Memory B cell (primary cell): ENCODE measurements around the gene ERGIC3.

ENCODE experiments used
- ATAC-seq: fragments of 150-1000 bp; cut with Tn5 transposase; 2 replicates; pipeline ENCODE4 v1.10.0; 2021; ENCODE audit warnings: low read depth, mild to moderate bottlenecking, moderate library complexity
- DNase-seq, 2 donors: peaks; one replicate each; pipeline ENCODE4 v3.0.0; 2022; ENCODE audit warnings: low spot score in 2 of 2
- H3K27ac Mint-ChIP-seq: one replicate; pipeline ENCODE4 v1.8.0; 2022; ENCODE audit warnings: mild to moderate bottlenecking, moderate library complexity, mixed read lengths
- H3K27me3 Mint-ChIP-seq: one replicate; pipeline ENCODE4 v1.8.0; 2022; ENCODE audit warnings: mixed read lengths
- H3K36me3 Mint-ChIP-seq: one replicate; pipeline ENCODE4 v1.8.0; 2022; ENCODE audit warnings: mild to moderate bottlenecking, mixed read lengths
- H3K4me1 Mint-ChIP-seq: one replicate; pipeline ENCODE4 v1.8.0; 2022; ENCODE audit warnings: mixed read lengths
- H3K4me3 Mint-ChIP-seq: one replicate; pipeline ENCODE4 v1.8.0; 2022; ENCODE audit warnings: mild to moderate bottlenecking, moderate library complexity, mixed read lengths
- H3K9me3 Mint-ChIP-seq: one replicate; pipeline ENCODE4 v1.8.0; 2022; ENCODE audit warnings: mixed read lengths

ERGIC3 gene

GRCh38 chr20:35541783-35542662, at the start of gene ERGIC3:
Gene ERGIC3 (plus strand): TSS chr20:35542078. CDS start chr20:35542098, 20 bp downstream.
- Mint-ChIP-seq H3K27me3 (no peaks in the 10 kb centered on the region), H3K36me3 (peaks cover 4% of the 10 kb centered on the region), H3K4me3 (peak within 1 kb of the TSS; percentile 91), H3K4me1 (peaks cover 4% of the 10 kb centered on the region), H3K9me3 (no peaks in the 10 kb centered on the region), H3K27ac (peak within 1 kb of the TSS; percentile 71)
- ATAC-seq (peak; percentile 93), DNase-seq (peak; percentile 95 to 97)

- no peaks in the 10 kb centered on the region for H3K9me3 Mint-ChIP-seq
- peaks cover 30% of the 10 kb centered on the region for H3K36me3 Mint-ChIP-seq
- H3K4me1 Mint-ChIP-seq = peaks cover 39% of the 10 kb centered on the region
- no peak for DNase-seq
- ATAC-seq = no peak
- peak overlapping the region; percentile 62 for H3K27ac Mint-ChIP-seq
- peak overlapping the region; percentile 96 for H3K4me3 Mint-ChIP-seq
- no peaks in the 10 kb centered on the region for H3K27me3 Mint-ChIP-seq
Observed at GRCh38 chr20:35492352-35492751, 49.5 kb upstream of the ERGIC3 start.

GRCh38 chr20:35496481-35496880, 45.4 kb upstream of the ERGIC3 start:
- H3K9me3 Mint-ChIP-seq = no peaks in the 10 kb centered on the region
- no peak overlapping the region for H3K4me3 Mint-ChIP-seq
- H3K36me3 Mint-ChIP-seq = peaks cover 41% of the 10 kb centered on the region
- H3K27ac Mint-ChIP-seq = no peak overlapping the region
- H3K27me3 Mint-ChIP-seq = no peaks in the 10 kb centered on the region
- DNase-seq = no peak
- H3K4me1 Mint-ChIP-seq = peaks cover 27% of the 10 kb centered on the region
- ATAC-seq = no peak

GRCh38 chr20:35497320-35497719, 44.6 kb upstream of the ERGIC3 start:
- DNase-seq (no peak), ATAC-seq (no peak)
- H3K27me3 Mint-ChIP-seq = no peaks in the 10 kb centered on the region
- H3K4me1 Mint-ChIP-seq = peaks cover 29% of the 10 kb centered on the region
- H3K27ac Mint-ChIP-seq = no peak overlapping the region
- no peak overlapping the region for H3K4me3 Mint-ChIP-seq
- peaks cover 44% of the 10 kb centered on the region for H3K36me3 Mint-ChIP-seq
- no peaks in the 10 kb centered on the region for H3K9me3 Mint-ChIP-seq

GRCh38 chr20:35497780-35498189, 44.1 kb upstream of the ERGIC3 start:
- H3K4me1 Mint-ChIP-seq = peaks cover 31% of the 10 kb centered on the region

GRCh38 chr20:35499271-35499670, 42.6 kb upstream of the ERGIC3 start:
- H3K27me3 Mint-ChIP-seq = no peaks in the 10 kb centered on the region
- no peak overlapping the region for H3K4me3 Mint-ChIP-seq
- DNase-seq (no peak), ATAC-seq (no peak)
- peak overlapping the region; percentile 43 for H3K27ac Mint-ChIP-seq
- H3K4me1 Mint-ChIP-seq = peaks cover 39% of the 10 kb centered on the region
- no peaks in the 10 kb centered on the region for H3K9me3 Mint-ChIP-seq
- H3K36me3 Mint-ChIP-seq = peaks cover 55% of the 10 kb centered on the region

More at GRCh38 chr20:35497780-35498189, 44.1 kb upstream of the ERGIC3 start:
- Mint-ChIP-seq H3K27me3 (no peaks in the 10 kb centered on the region), H3K36me3 (peaks cover 47% of the 10 kb centered on the region), H3K27ac (no peak overlapping the region), H3K4me3 (no peak overlapping the region), H3K9me3 (no peaks in the 10 kb centered on the region)
- ATAC-seq = no peak
- DNase-seq = no peak

- H3K27ac Mint-ChIP-seq = peak overlapping the region; percentile 40
- peaks cover 49% of the 10 kb centered on the region for H3K36me3 Mint-ChIP-seq
- DNase-seq (peak; percentile 58 to 68), ATAC-seq (peak; percentile 97)
- H3K4me1 Mint-ChIP-seq = peaks cover 53% of the 10 kb centered on the region
- H3K4me3 Mint-ChIP-seq = peak overlapping the region; percentile 66
- no peaks in the 10 kb centered on the region for H3K9me3 Mint-ChIP-seq
- H3K27me3 Mint-ChIP-seq = no peaks in the 10 kb centered on the region
Observed at GRCh38 chr20:35502352-35502751, 39.5 kb upstream of the ERGIC3 start.

GRCh38 chr20:35503281-35503680, 38.6 kb upstream of the ERGIC3 start:
- Mint-ChIP-seq H3K36me3 (peaks cover 48% of the 10 kb centered on the region), H3K4me3 (no peak overlapping the region), H3K9me3 (no peaks in the 10 kb centered on the region), H3K4me1 (peaks cover 58% of the 10 kb centered on the region), H3K27ac (peak overlapping the region; percentile 40), H3K27me3 (no peaks in the 10 kb centered on the region)
- ATAC-seq = no peak
- DNase-seq = no peak

GRCh38 chr20:35503841-35504561, 37.9 kb upstream of the ERGIC3 start:
- H3K36me3 Mint-ChIP-seq = peaks cover 51% of the 10 kb centered on the region
- H3K4me3 Mint-ChIP-seq = no peak overlapping the region
- DNase-seq (no peak), ATAC-seq (no peak)
- H3K9me3 Mint-ChIP-seq = no peaks in the 10 kb centered on the region
- peaks cover 64% of the 10 kb centered on the region for H3K4me1 Mint-ChIP-seq
- H3K27ac Mint-ChIP-seq = peak overlapping the region; percentile 54
- H3K27me3 Mint-ChIP-seq = no peaks in the 10 kb centered on the region

- H3K9me3 Mint-ChIP-seq = no peaks in the 10 kb centered on the region
- H3K4me1 Mint-ChIP-seq = peaks cover 65% of the 10 kb centered on the region
- peaks cover 48% of the 10 kb centered on the region for H3K36me3 Mint-ChIP-seq
Observed at GRCh38 chr20:35504751-35505150, 37.1 kb upstream of the ERGIC3 start.

GRCh38 chr20:35506179-35506578, 35.7 kb upstream of the ERGIC3 start:
- H3K36me3 Mint-ChIP-seq = peaks cover 45% of the 10 kb centered on the region
- H3K4me3 Mint-ChIP-seq = no peak overlapping the region
- H3K4me1 Mint-ChIP-seq = peaks cover 62% of the 10 kb centered on the region
- no peaks in the 10 kb centered on the region for H3K27me3 Mint-ChIP-seq
- no peak for DNase-seq
- H3K27ac Mint-ChIP-seq = peak overlapping the region; percentile 49
- H3K9me3 Mint-ChIP-seq = no peaks in the 10 kb centered on the region
- ATAC-seq = no peak

More at GRCh38 chr20:35504751-35505150, 37.1 kb upstream of the ERGIC3 start:
- peak overlapping the region; percentile 54 for H3K27ac Mint-ChIP-seq
- H3K4me3 Mint-ChIP-seq = peak overlapping the region; percentile 44
- no peaks in the 10 kb centered on the region for H3K27me3 Mint-ChIP-seq
- ATAC-seq (no peak), DNase-seq (no peak)

- Mint-ChIP-seq H3K36me3 (peaks cover 50% of the 10 kb centered on the region), H3K9me3 (no peaks in the 10 kb centered on the region), H3K4me3 (peak overlapping the region; percentile 39), H3K4me1 (peaks cover 58% of the 10 kb centered on the region), H3K27me3 (no peaks in the 10 kb centered on the region), H3K27ac (peak overlapping the region; percentile 49)
- ATAC-seq (no peak), DNase-seq (no peak)
Observed at GRCh38 chr20:35506872-35507638, 34.8 kb upstream of the ERGIC3 start.

- peak; percentile 12 to 21 for DNase-seq
- peaks cover 42% of the 10 kb centered on the region for H3K4me1 Mint-ChIP-seq
- H3K36me3 Mint-ChIP-seq = peaks cover 35% of the 10 kb centered on the region
- peak; percentile 84 for ATAC-seq
- H3K27ac Mint-ChIP-seq = peak overlapping the region; percentile 62
- H3K27me3 Mint-ChIP-seq = no peaks in the 10 kb centered on the region
- H3K9me3 Mint-ChIP-seq = no peaks in the 10 kb centered on the region
- peak overlapping the region; percentile 69 for H3K4me3 Mint-ChIP-seq
Observed at GRCh38 chr20:35508493-35509218, 33.2 kb upstream of the ERGIC3 start.
